GM10248 (cell line): ENCODE measurements around the gene PRPF31.
"Not testable (repeated sequence)": the region's sequence is repeated elsewhere in the genome, so short reads cannot be mapped to it uniquely, and the experiment has no call there.

Source experiments
- CTCF ChIA-PET: fragments of 300-600 bp; sonication (Branson Sonifier 250); formaldehyde crosslinking; extraction: SDS; loops from one replicate; lab custom pipeline; 2021; ENCODE audit warnings: antibody characterized with exemption; lab: Yijun Ruan, JAX
- POLR2A ChIA-PET: fragments of 350-650 bp; sonication (Branson Sonifier 250); formaldehyde crosslinking; extraction: SDS; loops from one replicate; lab custom pipeline; 2020; ENCODE audit warnings: antibody characterized with exemption; lab: Yijun Ruan, JAX
- DNase-seq: peaks from one replicate; pipeline ENCODE4 v3.0.0; 2012; ENCODE audit errors: extremely low spot score
- CTCF ChIP-seq: IDR thresholded peaks from 2 replicates; pipeline ENCODE4 v1.5.1; 2012; ENCODE audit warnings: mild to moderate bottlenecking, low read depth; ENCODE audit errors: extremely low read depth, missing control alignments, control extremely low read depth

The PRPF31 gene

DNA sequence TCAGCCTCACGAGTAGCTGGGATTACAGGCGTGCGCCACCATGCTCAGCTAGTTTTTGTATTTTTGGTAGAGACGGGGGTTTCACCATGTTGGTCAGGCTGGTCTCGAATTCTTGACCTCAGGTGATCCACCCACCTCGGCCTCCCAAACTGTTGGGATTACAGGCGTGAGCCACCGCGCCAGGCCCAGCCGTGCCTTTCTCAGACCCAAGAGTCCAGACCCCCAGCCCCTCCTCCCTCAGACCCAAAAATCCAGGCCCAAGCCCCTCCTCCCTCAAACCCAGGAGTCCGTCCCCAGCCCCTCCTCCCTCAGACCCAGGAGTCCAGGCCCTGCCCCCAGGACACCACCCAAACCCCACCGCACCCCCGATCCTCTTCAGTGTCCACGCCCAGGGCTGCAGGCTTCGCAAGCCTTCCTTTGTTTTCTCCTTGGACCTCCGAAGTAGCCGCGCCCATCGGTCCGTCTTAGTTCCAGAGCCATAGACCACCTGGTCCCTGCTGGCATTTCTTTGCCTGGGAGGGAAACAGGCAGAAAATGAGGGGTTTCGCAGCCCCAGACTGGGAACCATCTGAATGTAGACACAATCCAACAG is 53.7 kb downstream of the PRPF31 start:
- POLR2A ChIA-PET: interaction anchor here (0.5 to 1.0 kb wide), 3 partner anchors 20 to 207 kb away, joined by 3 to 6 read pairs (median 3); partner anchors contain the start of gene MBOAT7
- CTCF ChIA-PET: interaction anchor here (0.5 to 4.4 kb wide), 18 partner anchors 8 to 97 kb away, joined by 3 to 28 read pairs (median 5); partner anchors contain the start of genes LENG1 and MBOAT7
- no peak for TF ChIP-seq CTCF
- no peak for DNase-seq

DNA sequence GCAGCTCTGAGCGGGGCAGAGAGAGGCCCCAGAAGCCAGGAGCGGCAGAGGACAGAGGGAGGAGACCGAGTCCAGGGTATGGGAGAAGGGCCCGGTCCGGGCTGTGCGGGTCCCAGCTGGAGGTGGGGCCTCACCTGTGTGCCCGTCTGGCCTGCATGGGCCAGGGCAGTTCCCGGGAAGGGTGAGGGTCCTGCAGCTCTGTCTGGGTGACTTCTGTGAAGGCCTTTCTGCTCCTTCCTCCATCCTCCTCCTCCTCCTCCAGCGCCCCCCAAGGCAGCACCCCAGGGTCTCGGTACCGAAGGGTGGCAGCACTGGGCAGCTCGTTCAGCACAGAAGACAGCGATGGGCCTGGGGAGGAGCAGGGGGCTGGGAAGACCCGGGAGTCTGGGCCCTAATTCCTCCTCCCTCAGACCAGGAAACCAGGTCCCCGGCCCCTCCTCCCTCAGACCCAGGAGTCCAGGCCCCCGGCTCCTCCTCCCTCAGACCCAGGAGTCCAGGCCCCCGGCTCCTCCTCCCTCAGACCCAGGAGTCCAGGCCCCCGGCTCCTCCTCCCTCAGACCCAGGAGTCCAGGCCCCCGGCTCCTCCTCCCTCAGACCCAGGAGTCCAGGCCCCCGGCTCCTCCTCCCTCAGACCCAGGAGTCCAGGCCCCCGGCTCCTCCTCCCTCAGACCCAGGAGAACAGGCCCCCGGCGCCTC is 56.3 kb downstream of the PRPF31 start:
- CTCF ChIA-PET: interaction anchor here (1.2 to 4.4 kb wide), 3 partner anchors 35 to 95 kb away, joined by 3 to 28 read pairs (median 3); partner anchors contain the start of gene CNOT3
- POLR2A ChIA-PET, DNase-seq: not testable (repeated sequence)

- no peak for DNase-seq
- ChIA-PET POLR2A (interaction anchor here (0.6 to 0.7 kb wide), 2 partner anchors 9 to 36 kb away, joined by 4 to 5 read pairs; no protein-coding TSS in a partner anchor), CTCF (interaction anchor here (1.1 to 1.5 kb wide), 4 partner anchors 9 to 59 kb away, joined by 3 to 7 read pairs (median 4); partner anchors contain the start of gene MBOAT7)
- peak; percentile 9 for TF ChIP-seq CTCF
Observed at GRCh38 chr19:54172471-54173358, 57.2 kb downstream of the PRPF31 start, which contains the start of gene TMC4. TSS of gene TMC4 (minus strand) at chr19:54173160. CDS start at chr19:54173117, 43 bp downstream.

DNA sequence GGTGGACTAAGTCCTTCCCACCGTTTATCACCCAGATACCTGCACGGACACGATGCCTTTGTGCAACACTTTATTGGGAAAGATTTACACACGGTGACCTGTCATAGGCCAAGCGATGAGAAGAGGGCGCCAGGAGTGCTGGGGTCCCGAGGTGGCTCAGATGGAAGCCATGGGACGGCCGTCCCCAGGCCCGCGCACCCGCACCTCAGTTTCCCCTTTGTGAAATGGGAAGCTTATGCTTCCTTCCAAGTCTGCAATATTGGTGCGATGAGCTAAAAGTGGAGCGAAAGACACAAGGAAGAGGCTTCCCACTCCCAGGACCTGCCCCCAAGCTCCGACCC is 57.8 kb downstream of the PRPF31 start:
- CTCF ChIA-PET: interaction anchor here (1.1 to 1.8 kb wide), 5 partner anchors 9 to 58 kb away, joined by 3 to 7 read pairs (median 4); partner anchors contain the start of gene MBOAT7
- TF ChIP-seq CTCF: no peak
- DNase-seq: no peak
- POLR2A ChIA-PET: interaction anchor here (0.6 to 1.4 kb wide), 3 partner anchors 8 to 35 kb away, joined by 4 to 5 read pairs (median 4); partner anchors contain the start of gene MBOAT7

DNA sequence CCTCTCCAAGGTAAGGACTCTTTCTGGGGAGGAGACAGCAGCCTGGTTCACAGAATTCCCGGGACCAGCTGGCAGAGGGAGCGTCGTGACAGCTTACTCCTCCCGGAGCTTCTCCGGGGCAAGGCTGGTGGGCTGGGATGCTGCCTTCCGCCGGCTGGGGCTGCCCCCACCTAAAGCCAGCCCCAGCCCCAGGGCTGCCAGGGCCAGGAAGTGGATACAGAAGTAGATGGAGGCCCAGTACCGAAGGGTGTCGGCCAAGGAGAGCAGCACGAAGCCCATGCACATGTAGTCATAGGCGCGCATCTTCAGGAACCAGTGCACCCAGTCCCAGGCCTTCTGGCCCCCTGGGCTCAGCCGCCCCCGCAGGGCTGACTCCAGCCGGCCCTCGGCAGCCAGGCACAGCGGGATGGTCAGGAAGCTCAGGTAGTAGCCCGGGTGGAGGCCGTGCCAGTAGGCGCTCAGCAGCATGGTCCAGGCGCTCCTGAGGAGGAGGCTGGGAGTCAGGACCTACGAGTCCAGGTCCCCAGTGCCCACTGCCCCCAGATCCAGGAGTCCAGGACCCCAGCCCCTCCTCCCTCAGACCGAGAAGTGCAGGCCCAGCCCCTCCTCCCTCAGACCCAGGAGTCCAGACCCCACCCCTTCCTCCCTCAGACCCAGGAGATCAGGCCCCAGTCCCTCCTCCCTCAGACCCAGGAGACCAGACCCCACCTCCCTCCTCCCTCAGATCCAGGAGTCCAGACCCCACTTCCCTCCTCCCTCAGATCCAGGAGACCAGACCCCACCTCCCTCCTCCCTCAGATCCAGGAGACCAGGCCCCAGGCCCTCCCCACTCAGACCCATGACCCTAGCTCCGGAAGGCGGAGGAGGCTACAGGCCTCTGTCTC is 58.6 kb downstream of the PRPF31 start:
- POLR2A ChIA-PET: interaction anchor here (1.4 kb wide), 2 partner anchors 12 to 15 kb away, joined by 3 to 4 read pairs; partner anchors contain the start of gene MBOAT7
- no peak for DNase-seq
- CTCF ChIA-PET: interaction anchor here (1.1 to 1.8 kb wide), 5 partner anchors 10 to 58 kb away, joined by 3 to 7 read pairs (median 4); partner anchors contain the start of gene MBOAT7
- TF ChIP-seq CTCF: no peak
